ENCODE results near the gene GPX5. TPM values are rescaled to one million over a fixed set of nuclear protein-coding genes. Genes with fewer than 3 reads are reported as not detected.
"Not testable (repeated sequence)": the region's sequence is repeated elsewhere in the genome, so short reads cannot be mapped to it uniquely, and the experiment has no call there.

GPX5 gene
- total and polyA plus RNA-seq, 2 experiments from 2014 or later, result not detected

- Histone ChIP-seq H4K20me1 (ENCODE audit: insufficient read depth, poor library complexity, severe bottlenecking) (no peaks in the 10 kb centered on the region), H3K9me2 (replicated peaks; ENCODE audit: insufficient read depth) (no peaks in the 10 kb centered on the region), H3K9me3 (ENCODE audit: low read depth) (no peaks in the 10 kb centered on the region), H3K4me3 (no peak overlapping the region), H3K4me1 (ENCODE audit: insufficient read depth) (no peaks in the 10 kb centered on the region), H3K4me2 (no peak overlapping the region), H2AFZ (no peak overlapping the region), H3K36me3 (replicated peaks; ENCODE audit: insufficient read depth, low read depth) (no peaks in the 10 kb centered on the region), H3K27me3 (no peaks in the 10 kb centered on the region), H3K27ac (no peak overlapping the region), H3K79me2 (no peaks in the 10 kb centered on the region)
- no peak for DNase-seq (ENCODE audit: low spot score)
- WGBS (ENCODE audit: low lambda C conversion rate, missing lambda C conversion rate), result 75% methylated on average over 5 of the region's 6 CpGs
- TF ChIP-seq EZH2 (IDR thresholded peaks at IDR 0.05; ENCODE audit: borderline replicate concordance), result no peak
- no peak for TF ChIP-seq EZH2phosphoT487 (IDR thresholded peaks at IDR 0.05; ENCODE audit: low read depth, severe bottlenecking, unreplicated experiment)
- no peak for TF ChIP-seq CTCF (IDR thresholded peaks at IDR 0.05; ENCODE audit: poor library complexity)
Observed at GRCh38 chr6:28501259-28501658, 24.4 kb upstream of the GPX5 start.

- not testable (repeated sequence) for H3K36me3 ChIP-seq (replicated peaks; ENCODE audit: insufficient read depth, low read depth); H4K20me1 ChIP-seq (ENCODE audit: insufficient read depth, poor library complexity, severe bottlenecking); H3K79me2 ChIP-seq; H3K9me3 ChIP-seq (ENCODE audit: low read depth); H3K4me3 ChIP-seq; H3K9me2 ChIP-seq (replicated peaks; ENCODE audit: insufficient read depth); H3K4me1 ChIP-seq (ENCODE audit: insufficient read depth); H3K4me2 ChIP-seq; H2AFZ ChIP-seq; DNase-seq (ENCODE audit: low spot score); H3K27ac ChIP-seq; H3K27me3 ChIP-seq
- 100% methylated on average over 6 of the region's 35 CpGs for WGBS (ENCODE audit: low lambda C conversion rate, missing lambda C conversion rate)
Observed at GRCh38 chr6:28502136-28502535, 23.5 kb upstream of the GPX5 start.

GRCh38 chr6:28502709-28503305 is 22.9 kb upstream of the GPX5 start:
- H3K27me3 ChIP-seq; H3K27ac ChIP-seq; H3K9me2 ChIP-seq (replicated peaks; ENCODE audit: insufficient read depth); H3K4me2 ChIP-seq; H3K9me3 ChIP-seq (ENCODE audit: low read depth); H3K4me3 ChIP-seq; H3K4me1 ChIP-seq (ENCODE audit: insufficient read depth); H3K36me3 ChIP-seq (replicated peaks; ENCODE audit: insufficient read depth, low read depth); DNase-seq (ENCODE audit: low spot score); H3K79me2 ChIP-seq; H2AFZ ChIP-seq; H4K20me1 ChIP-seq (ENCODE audit: insufficient read depth, poor library complexity, severe bottlenecking): not testable (repeated sequence)
- 50% methylated on average over 7 of the region's 7 CpGs for WGBS (ENCODE audit: low lambda C conversion rate, missing lambda C conversion rate)

- H4K20me1 ChIP-seq (ENCODE audit: insufficient read depth, poor library complexity, severe bottlenecking), result no peaks in the 10 kb centered on the region
- 88% methylated on average over 1 of the region's 1 CpG for WGBS (ENCODE audit: low lambda C conversion rate, missing lambda C conversion rate)
- no peaks in the 10 kb centered on the region for H3K36me3 ChIP-seq (replicated peaks; ENCODE audit: insufficient read depth, low read depth)
- no peaks in the 10 kb centered on the region for H3K79me2 ChIP-seq
- no peak overlapping the region for H3K4me3 ChIP-seq
- no peak overlapping the region for H3K4me2 ChIP-seq
- no peak overlapping the region for H2AFZ ChIP-seq
- no peaks in the 10 kb centered on the region for H3K9me3 ChIP-seq (ENCODE audit: low read depth)
- no peak for DNase-seq (ENCODE audit: low spot score)
- no peak for TF ChIP-seq CTCF (IDR thresholded peaks at IDR 0.05; ENCODE audit: poor library complexity)
- TF ChIP-seq EZH2 (IDR thresholded peaks at IDR 0.05; ENCODE audit: borderline replicate concordance), result no peak
- no peak for TF ChIP-seq EZH2phosphoT487 (IDR thresholded peaks at IDR 0.05; ENCODE audit: low read depth, severe bottlenecking, unreplicated experiment)
- H3K4me1 ChIP-seq (ENCODE audit: insufficient read depth), result no peaks in the 10 kb centered on the region
- no peaks in the 10 kb centered on the region for H3K9me2 ChIP-seq (replicated peaks; ENCODE audit: insufficient read depth)
- H3K27ac ChIP-seq, result no peak overlapping the region
- no peaks in the 10 kb centered on the region for H3K27me3 ChIP-seq
Observed at GRCh38 chr6:28505733-28506132, 19.9 kb upstream of the GPX5 start.
